DMS153 (cell line): ENCODE data around the gene PGBD5.
A peak's percentile ranks its signal among the peaks of the same experiment; 100 is the strongest.

Experiments used
- DNase-seq: peaks from one replicate; lab custom pipeline; 2025; lab: John Stamatoyannopoulos, UW

Gene PGBD5

DNA sequence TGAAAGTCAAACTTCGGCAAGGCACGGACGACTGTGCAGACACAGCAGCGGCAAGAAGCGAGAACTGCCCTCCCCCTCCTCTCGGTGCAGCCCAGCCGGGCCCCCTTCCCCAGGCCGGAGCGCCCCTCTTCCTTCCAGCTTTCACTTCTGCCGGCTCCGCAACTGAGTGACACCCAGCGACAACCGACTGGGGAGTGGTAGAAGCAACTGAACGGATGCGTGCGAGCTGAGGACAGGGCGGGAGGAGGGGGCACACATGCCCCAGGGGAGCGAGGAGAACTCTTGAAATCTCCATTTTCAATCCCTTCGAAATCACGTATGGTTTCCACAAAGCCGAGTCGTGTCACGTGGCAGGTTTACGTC, 146.6 kb downstream of the PGBD5 start:
- DNase-seq: no peak

DNA sequence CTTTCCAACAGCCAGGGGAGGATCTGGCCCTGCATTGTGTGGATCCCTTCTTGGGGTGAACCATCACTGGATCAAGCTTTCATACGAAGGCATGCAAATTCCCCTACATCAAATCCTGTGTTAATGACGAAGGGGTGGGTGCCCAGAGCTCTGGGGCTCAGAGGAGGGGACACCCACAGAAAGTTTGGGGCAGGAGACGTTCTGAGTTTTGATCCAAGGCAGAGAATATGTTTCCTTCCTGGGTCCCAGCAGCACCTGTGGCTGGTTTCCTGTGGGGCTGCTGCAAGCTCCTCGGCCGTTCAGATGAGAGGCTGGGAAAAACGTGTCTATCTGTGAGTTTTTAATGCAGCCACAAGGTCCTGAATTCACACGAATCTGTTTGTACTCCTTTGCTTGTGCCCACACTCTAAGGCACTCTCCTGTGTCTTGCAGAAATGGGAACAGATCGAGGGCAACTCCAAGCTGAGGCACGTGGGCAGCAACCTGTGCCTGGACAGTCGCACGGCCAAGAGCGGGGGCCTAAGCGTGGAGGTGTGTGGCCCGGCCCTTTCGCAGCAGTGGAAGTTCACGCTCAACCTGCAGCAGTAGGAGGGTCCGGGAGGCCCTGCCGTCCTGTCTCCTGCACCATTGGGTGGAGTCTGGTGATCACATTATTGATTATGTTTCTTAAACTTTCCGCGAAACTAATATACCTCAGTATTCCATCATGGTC, 147.1 kb downstream of the PGBD5 start:
- no peak for DNase-seq

DNA sequence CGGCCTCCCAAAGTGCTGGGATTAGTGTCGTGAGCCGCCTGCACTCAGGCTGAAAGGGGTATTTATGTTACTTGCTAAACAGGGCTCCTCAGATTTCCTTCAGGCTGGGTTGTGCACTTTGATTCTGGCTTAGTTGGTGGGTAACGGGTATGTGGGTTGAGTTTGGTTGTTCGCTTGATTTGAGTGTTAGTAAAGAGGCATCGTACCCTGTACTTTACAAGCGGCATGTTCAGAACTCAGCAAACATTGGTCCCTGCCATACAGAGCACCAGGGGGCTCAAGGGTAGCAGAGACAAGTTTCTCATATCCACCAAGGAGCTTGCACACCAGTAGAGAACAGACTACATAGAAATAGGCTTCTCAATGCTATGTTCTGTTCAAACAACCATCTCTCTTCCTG, 147.8 kb downstream of the PGBD5 start:
- no peak for DNase-seq

DNA sequence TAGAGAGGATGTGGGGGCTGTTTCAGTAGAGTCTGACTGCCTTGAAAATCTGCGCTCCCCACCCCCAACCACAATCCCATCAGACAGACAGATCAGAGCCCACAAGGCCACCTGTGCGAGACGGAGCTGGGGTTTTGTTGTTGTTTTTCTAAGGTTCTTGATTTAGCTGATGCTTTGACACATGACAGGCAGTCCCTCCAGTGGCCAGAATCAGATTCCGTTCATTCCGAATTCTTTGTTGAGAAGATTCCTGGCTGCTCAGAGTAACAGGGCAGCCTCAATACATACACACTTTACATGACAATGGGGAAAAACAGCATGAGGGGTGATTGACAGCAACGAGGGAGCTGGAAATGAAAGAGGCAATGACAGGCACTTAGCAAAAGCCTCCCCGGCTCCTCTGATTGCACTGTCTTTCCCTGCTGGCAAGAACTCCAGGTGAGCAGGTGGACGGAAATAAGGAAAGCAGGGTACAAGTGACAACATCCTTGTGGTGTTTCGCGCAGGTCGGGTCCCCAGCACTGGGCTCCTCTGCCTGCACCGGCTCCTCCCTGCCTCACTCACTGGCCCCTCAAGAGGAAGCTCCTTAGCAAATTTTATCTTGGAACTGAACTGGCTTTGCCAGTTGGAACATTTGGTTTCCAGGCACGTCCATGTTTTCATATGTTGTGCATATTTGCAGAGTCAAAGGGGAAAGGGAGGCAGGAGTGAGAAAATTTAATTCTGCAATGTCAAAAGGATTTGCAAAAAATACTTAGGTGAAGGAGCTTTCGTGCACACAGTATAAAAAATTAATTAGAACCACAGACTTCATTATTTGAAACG, 148.7 kb downstream of the PGBD5 start:
- peak; percentile 81 for DNase-seq

DNA sequence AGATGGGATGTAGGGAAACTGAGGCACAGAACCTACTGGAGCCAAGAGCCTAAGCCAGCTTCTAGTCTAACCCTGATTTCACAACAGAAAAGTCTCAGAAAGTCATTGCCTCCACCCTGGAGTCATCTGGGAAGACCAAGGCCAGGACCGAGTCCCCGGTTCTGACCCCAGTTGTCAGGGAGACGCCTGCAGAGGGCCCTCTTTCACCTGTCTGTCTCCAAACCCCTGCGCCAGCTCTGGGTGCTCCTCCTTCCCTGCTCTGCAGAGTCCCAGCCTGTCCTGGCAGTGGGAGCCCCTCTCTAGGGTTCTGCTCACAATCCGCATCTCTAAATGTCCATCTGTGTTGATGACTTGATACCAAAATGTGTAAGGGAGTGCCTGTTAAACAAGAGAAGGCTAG, 149.7 kb downstream of the PGBD5 start:
- DNase-seq: no peak

DNA sequence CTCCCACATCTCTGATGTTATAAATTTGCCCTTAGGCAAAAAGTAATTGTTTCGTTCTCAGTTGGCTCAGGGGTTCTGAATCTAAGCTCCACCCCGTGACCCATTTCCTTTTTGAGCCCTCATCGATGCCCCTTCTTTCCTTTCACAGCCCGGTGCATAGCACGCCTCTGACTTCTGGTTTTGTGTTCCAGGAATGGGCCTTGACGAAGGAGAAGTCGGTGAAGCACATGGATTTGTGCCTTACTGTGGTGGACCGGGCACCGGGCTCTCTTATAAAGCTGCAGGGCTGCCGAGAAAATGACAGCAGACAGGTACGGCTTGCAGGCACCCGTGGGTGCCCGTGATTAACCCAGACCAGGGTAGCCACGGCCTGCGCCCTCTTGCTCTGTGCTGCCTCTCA, 151.9 kb downstream of the PGBD5 start:
- DNase-seq: no peak

DNA sequence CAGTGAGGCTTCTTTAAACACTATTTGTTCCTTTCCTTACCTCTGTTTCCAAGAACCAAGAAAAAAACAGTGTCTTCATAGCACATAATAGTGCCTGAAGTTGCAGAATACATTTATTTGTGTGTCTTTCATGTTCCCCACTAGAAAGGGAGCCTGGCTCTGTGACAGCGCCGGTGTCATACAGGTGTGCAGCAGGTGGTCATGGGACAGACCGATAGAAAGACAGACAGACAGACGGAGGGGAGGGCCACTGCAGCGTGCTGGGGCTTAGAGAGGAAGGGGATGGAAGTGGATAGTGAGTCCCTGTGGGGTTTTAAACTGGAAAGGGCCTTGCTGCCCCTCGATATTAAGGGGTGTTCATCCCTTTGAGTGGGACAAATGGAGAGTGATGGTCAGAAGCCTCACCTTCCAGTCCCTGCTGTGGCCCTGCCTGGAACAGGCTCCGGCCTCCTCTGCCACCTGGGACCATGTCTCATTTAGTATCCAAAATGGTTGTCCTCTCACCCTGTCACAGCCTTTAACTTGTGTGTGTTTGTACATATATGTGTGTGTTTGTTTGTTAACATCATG, 152.9 kb downstream of the PGBD5 start:
- DNase-seq: no peak

DNA sequence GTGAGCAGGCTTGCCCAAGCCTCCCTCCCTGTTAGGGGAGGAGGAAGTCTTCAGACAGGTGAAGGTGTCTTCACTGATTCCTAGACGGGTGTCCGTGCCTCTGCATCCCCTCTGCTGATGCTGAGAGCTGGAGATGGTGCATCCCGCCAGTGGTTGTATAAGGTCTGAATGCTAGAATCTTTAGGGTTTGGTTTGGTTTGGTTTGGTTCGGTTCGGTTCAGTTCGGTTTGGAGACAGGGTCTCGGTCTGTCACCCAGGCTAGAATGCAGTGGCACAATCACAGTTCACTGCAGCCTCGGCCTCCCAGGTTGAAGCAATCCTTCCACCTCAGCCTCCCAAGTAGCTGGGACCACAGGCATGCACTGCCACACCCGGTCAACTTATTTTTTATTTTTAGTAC, 153.6 kb downstream of the PGBD5 start:
- DNase-seq: no peak

DNA sequence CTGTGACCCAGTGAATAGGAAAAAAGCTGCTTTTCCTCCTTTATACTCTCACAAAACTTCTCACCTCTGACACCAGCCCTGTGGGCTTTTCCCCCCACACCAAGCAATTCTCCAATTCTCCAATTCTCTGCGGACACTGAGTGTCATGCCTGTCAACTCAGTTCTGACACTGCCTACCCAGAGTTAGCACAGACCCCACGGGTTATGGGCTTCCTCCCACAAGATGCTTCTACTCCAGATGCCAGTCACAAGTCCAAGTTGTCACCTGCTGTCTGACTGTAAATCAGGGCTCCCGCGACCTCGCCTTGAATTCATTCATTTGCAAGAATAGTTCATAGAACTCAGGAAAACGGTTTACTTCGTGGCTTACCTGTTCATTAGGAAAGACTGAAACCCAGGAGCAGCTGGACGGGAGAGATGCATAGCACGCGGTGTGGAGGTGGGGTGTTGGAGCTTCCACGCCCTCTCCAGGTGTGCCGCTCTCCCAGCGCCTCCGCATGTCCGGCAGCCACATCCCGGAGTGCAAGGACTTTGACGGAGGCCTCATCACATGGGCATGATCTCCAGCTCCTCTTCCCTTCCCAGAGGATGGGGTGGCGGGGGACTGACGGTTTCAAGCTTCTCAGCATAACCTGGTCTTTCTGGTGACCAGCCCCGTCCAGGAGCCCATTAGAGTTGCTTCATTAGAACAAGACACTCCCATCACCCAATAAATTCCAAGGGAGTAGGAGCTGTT, 154.7 kb downstream of the PGBD5 start:
- DNase-seq: peak; percentile 61

DNA sequence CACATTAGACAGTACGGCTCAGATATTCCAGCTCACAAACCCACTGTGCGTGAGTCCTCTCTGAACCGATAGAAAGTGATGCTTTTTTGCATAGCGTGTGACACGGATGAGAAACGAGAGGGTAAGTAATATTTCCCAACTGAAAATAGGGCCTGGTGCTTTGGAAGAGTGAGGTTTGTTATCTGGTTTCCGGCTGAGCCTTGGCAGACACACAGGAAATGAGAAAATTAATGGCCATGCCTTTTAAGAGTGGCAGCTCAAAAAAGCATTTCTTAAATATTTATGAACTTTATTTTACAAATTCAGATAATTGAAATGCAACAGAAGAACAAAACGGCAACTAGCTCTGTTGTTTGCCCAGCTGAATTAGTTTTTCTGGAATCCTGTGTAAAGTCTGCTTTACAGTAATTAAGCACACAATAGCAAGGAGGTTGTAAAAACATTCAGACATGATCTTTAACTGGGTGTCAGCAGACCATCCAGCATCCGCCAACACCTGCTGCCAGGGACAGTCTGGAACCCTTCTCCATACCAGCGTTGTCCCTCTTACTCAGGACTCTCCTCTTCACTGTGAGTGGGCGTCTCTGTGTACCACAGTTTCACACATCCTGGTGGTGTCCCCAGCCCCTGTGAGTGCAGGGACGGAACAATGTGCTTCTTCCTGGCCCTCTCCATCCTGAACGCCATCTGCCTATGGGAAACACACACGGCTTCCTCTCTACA, 155.4 kb downstream of the PGBD5 start:
- peak; percentile 99 for DNase-seq

DNA sequence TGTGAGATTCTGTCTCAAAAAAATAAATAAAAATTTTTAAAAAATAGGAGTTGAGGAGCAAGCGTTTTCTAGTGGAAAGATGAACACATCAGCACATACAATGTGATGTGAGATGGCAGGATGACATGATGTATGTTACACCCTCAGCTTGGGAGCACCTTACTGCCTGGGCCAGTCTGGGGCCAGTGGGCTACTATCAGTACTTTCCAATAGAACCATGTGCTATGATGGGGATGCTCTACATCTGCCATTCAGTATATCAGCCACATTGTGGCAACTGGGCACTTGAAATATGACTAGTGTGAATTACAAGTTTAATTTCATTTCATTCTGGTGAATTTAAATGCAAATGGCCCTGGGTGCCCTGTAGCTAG, 156.0 kb downstream of the PGBD5 start:
- no peak for DNase-seq

DNA sequence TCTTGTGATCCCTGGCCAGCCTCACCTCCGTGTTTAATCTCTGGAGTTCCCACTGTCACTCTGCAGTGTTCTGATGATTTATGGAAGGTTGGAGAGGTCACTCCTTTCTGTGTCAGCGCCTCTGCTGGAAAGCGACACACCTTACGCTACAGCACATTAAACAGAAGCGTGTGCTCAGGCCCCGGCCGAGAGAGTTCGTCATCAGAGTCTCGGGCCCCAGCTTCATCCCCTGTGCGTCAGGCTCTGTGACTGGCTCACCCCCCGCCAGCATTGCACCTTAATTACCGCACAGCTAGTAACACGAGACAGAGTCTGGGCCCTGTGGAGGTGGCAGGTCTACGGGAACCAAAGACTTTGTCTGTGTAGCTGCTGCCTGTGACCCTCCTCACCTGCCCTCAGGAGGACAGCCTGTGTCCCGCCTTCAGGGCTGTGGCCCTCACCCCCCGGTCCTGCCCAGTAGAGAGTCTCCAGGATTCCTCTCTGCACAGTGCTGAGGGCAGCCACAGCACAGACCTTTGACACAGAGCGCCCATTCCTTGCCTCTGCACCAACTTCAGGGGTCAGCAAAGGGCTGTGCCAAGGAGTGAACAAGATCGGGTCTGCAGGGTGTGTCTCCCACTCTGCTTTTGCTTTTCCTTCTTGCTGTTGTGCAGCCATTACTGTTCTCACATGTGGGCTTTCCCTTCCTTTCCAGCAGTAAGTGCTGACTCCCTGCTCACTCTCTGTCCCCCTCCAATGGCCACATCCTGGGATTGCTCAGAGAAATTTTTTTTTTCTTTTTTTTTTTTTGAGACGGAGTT, 157.6 kb downstream of the PGBD5 start:
- peak; percentile 93 for DNase-seq

DNA sequence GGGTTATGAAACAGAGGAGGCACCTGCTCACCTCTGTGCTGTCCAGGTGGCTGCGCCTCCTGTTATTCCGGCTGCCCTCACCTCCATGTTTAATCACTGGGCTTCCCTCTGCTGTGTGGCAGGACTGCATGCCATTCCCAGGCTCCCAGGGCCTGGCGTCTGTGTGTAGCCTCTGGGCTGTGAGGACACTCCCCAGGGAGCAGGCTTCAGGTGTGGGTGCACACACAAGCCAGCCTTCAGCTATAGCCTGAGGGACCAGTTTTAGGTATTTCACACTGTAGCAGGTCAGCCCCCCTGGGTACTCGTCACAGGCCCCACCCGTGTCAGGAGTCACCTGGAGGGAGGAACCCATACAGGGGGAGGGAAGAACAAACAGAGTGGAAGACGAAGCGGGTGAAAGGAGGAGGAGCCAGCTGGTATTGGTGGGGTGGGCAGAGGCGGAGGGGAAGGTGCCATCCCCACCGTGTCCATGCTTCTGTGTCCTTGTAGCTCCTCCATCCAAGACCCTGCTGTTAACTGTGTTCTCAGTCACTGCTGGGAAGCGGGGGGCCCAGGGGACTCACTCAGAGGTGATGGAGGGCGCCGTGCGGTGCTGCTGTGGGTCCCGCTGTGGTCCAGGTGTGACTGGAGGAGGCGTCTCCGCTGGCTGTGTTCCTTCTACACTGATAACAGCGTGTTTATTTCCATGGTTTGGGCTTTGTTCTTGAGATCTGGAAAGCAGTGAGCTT, 158.6 kb downstream of the PGBD5 start:
- DNase-seq: peak; percentile 86

DNA sequence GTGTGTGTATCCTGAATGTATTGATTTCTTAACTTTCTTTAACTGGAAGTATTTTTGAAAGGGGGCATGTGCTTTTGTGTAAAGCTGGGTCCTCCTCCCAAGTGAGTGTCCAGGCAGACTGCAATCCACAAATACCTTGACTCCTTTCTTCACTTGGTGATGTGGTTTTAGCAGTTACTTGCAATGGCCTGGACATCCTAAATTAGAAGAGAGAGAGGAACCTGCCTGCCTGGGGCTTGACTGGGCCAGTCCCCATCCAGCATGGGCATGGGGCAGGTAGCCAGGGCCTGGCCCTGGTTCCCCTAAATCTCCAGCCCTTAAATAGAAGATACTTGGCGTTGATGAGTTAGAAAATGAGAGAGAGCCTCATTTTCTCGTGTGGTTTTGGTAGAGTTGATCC, 159.7 kb downstream of the PGBD5 start:
- no peak for DNase-seq

DNA sequence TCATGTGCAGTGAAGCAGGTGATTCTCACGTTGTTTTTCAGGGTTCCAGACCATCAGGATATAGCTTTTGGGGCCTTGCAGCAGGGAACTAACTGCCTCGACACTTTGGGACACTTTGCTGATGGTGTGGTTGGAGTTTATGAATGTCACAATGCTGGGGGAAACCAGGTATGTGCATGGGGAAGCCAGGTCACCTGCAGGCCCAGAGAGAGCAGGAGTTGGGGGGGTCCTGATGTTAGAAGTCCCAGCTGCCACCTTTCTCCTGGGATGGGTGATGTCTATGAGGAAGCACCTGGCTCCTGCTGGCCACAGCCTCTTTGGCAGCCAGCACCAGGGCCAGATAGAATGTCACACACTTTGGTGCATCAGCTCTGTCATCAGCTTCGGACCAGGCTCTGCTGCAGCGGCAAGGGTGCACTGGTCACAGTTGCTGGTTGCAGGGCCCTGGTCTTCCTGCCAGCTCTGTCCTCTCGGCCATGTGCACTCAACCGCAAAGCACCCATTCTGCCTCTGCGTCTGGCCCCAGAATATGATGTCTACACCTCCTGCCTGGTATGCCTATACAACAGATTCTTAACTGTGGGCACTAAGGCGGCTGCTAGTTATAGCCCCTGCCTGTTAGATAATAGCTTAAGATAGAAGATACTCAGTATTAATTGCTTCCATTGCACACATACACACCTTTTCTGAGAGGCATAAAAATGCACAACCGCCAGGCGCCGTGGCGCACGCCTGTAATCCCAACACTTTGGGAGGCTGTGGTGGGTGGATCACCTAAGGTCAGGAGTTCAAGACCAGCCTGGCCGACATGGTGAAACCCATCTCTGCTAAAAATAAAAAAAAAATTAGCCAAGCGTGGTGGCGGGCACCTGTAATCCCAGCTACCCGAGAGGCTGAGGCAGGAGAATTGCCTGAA, 160.7 kb downstream of the PGBD5 start:
- DNase-seq: no peak
